ENCODE measurements around the gene TMEM97. TPM values are rescaled to one million over a fixed set of nuclear protein-coding genes. Genes with fewer than 3 reads are reported as not detected.

Gene TMEM97
- total RNA-seq, 1 experiment from 2014 or later = 55.6 TPM

- CTCF ChIA-PET = no interaction called here
- no peak overlapping the region for H3K27ac ChIP-seq (ENCODE audit: low read depth, low read length)
- BruUV-seq (replicated peaks) = no TSS peak
- no peak overlapping the region for H3K4me2 ChIP-seq (ENCODE audit: low read length)
- RAD21 ChIA-PET (ENCODE audit: low non-redundant PET in 1 of 2, low total read pairs in 2 of 2, uncharacterized antibody in 2 of 2, unreplicated experiment in 2 of 2) = no interaction called here
- no peaks in the 10 kb centered on the region for H3K9me3 ChIP-seq (ENCODE audit: control insufficient read depth in 1 of 2, insufficient read depth in 1 of 2, low read depth in 1 of 2, low read length in 2 of 2)
- no peak for ATAC-seq
- H3K9me2 ChIP-seq (ENCODE audit: insufficient read depth) = no peaks in the 10 kb centered on the region
- TF ChIP-seq EGR1 (IDR thresholded peaks at IDR 0.05; ENCODE audit: low read depth) (no peak), ZBTB33 (IDR thresholded peaks at IDR 0.05; ENCODE audit: extremely low read depth, insufficient replicate concordance, low read length) (no peak), CTCF (IDR thresholded peaks at IDR 0.05 in 2 of 3, conservative IDR thresholded peaks at IDR 0.05 in 1 of 3; ENCODE audit: borderline replicate concordance in 1 of 3, insufficient read depth in 1 of 3, low read depth in 2 of 3, low read length in 2 of 3) (no peak), REST (IDR thresholded peaks at IDR 0.05; ENCODE audit: low read depth) (no peak), TCF7L2 (IDR thresholded peaks at IDR 0.05; ENCODE audit: borderline replicate concordance, extremely low read depth, insufficient read depth, insufficient read length) (no peak), SRF (IDR thresholded peaks at IDR 0.05; ENCODE audit: low read depth) (no peak), RAD21 (IDR thresholded peaks at IDR 0.05; ENCODE audit: low read depth) (no peak), ZFX (IDR thresholded peaks at IDR 0.05) (no peak), EZH2phosphoT487 (IDR thresholded peaks at IDR 0.05; ENCODE audit: borderline replicate concordance) (no peak), SIN3A (IDR thresholded peaks at IDR 0.05; ENCODE audit: low read depth) (no peak), YY1 (IDR thresholded peaks at IDR 0.05; ENCODE audit: extremely low read depth, insufficient replicate concordance, low read depth, low read length) (no peak), EZH2 (IDR thresholded peaks at IDR 0.05) (no peak), POLR2A (IDR thresholded peaks at IDR 0.05; ENCODE audit: borderline replicate concordance, extremely low read depth, insufficient read depth, insufficient read length) (no peak), CEBPB (IDR thresholded peaks at IDR 0.05; ENCODE audit: low read depth) (no peak), JUND (IDR thresholded peaks at IDR 0.05) (no peak), POLR2AphosphoS5 (IDR thresholded peaks at IDR 0.05; ENCODE audit: low read depth, low read length) (no peak), ZNF274 (IDR thresholded peaks at IDR 0.05; ENCODE audit: low read depth, low read length) (no peak), CBX3 (IDR thresholded peaks at IDR 0.05; ENCODE audit: low read depth) (no peak)
- no peak overlapping the region for H3K4me3 ChIP-seq (replicated peaks in 1 of 2; ENCODE audit: low read depth in 1 of 2, low read length in 2 of 2)
- no peaks in the 10 kb centered on the region for H4K20me1 ChIP-seq (ENCODE audit: insufficient read depth)
- no peak overlapping the region for H3K9ac ChIP-seq (ENCODE audit: low read length)
- H3K79me2 ChIP-seq (ENCODE audit: insufficient read depth, low read length) = peaks cover 63% of the 10 kb centered on the region
- DNase-seq (ENCODE audit: low read depth, low spot score) = no peak
- POLR2A ChIA-PET = interaction anchor here (1.9 kb wide), 1 partner anchor 10 kb away, joined by 6 read pairs; the partner anchor contains the start of genes IFT20 and TNFAIP1
- no peak overlapping the region for H2AFZ ChIP-seq (ENCODE audit: low read depth, low read length, poor library complexity, severe bottlenecking)
- intact Hi-C loops (cut with micrococcal nuclease) = no loop called here
- peaks cover 14 to 30% of the 10 kb centered on the region in 2 experiments; a peak in 3 of 4 replicates for H3K36me3 ChIP-seq (ENCODE audit: control insufficient read depth in 1 of 2, insufficient read depth in 2 of 2, low read length in 2 of 2)
- no peaks in the 10 kb centered on the region for H3K27me3 ChIP-seq (ENCODE audit: insufficient read depth, low read length)
- H3K4me1 ChIP-seq (ENCODE audit: control insufficient read depth in 1 of 2, insufficient read depth in 2 of 2, low read length in 2 of 2) = peaks cover 4 to 7% of the 10 kb centered on the region in 2 experiments; a peak in 2 of 4 replicates
Observed at GRCh38 chr17:28325211-28325610, 6.2 kb downstream of the TMEM97 start.
